Peyer's patch (tissue), 4 donors: ENCODE measurements around the gene CALD1.

ENCODE experiments used
- CTCF ChIP-seq, 6 experiments: fragments of 450-650 bp in 4 of 6; fragments of 200-600 bp in 2 of 6; sonication (generic) in 1 of 6; IDR thresholded peaks; one replicate each; pipeline ENCODE4 v1.5.1; 2017 to 2019; ENCODE audit warnings: antibody characterized with exemption in 6 of 6, mild to moderate bottlenecking in 3 of 6, moderate library complexity in 1 of 6
- POLR2A ChIP-seq, 2 donors: fragments of 450-650 bp; IDR thresholded peaks; one replicate each; pipeline ENCODE4 v1.5.1; 2017; ENCODE audit warnings: antibody characterized with exemption in 2 of 2, mild to moderate bottlenecking in 2 of 2, moderate library complexity in 2 of 2

GRCh38 chr7:134758981-134759380, 20.5 kb upstream of the CALD1 start:
- no peak for TF ChIP-seq CTCF (IDR thresholded peaks at IDR 0.05)
- no peak for TF ChIP-seq POLR2A (IDR thresholded peaks at IDR 0.05)
